HepG2 (cell line): ENCODE measurements around the gene RNF8. TPM values are rescaled to one million over a fixed set of nuclear protein-coding genes. Genes with fewer than 3 reads are reported as not detected.

Source experiments
- FOXC1 ChIP-seq: sonication (generic); formaldehyde crosslinking; IDR thresholded peaks from 2 replicates; pipeline ENCODE4 v1.8.0; 2022; ENCODE audit warnings: mild to moderate bottlenecking, missing genetic modification reagents, borderline replicate concordance
- PLSCR1 ChIP-seq: sonication (generic); formaldehyde crosslinking; IDR thresholded peaks from 2 replicates; pipeline ENCODE4 v1.5.0; 2020; ENCODE audit warnings: missing genetic modification reagents, mild to moderate bottlenecking, borderline replicate concordance
- THAP9 ChIP-seq: sonication (generic); formaldehyde crosslinking; IDR thresholded peaks from 2 replicates; pipeline ENCODE4; 2020; ENCODE audit warnings: missing genetic modification reagents, mild to moderate bottlenecking, borderline replicate concordance
- ZBED4 ChIP-seq: sonication (generic); formaldehyde crosslinking; IDR thresholded peaks from 2 replicates; pipeline ENCODE4 v1.4.0; 2020; ENCODE audit warnings: missing genetic modification reagents, borderline replicate concordance
- ZBTB4 ChIP-seq: sonication (generic); formaldehyde crosslinking; IDR thresholded peaks from 2 replicates; pipeline ENCODE4 v1.4.0; 2020; ENCODE audit warnings: missing genetic modification reagents, mild to moderate bottlenecking, borderline replicate concordance
- ZNF124 ChIP-seq: sonication (generic); formaldehyde crosslinking; IDR thresholded peaks from 2 replicates; pipeline ENCODE4 v1.4.0; 2020; ENCODE audit warnings: missing genetic modification reagents
- ZNF563 ChIP-seq: sonication (generic); formaldehyde crosslinking; IDR thresholded peaks from 2 replicates; pipeline ENCODE4 v1.8.0; 2022; ENCODE audit warnings: mild to moderate bottlenecking, moderate library complexity, missing genetic modification reagents
- ZNF891 ChIP-seq: sonication (generic); formaldehyde crosslinking; IDR thresholded peaks from 2 replicates; pipeline ENCODE4 v1.5.0; 2020; ENCODE audit warnings: mild to moderate bottlenecking, missing genetic modification reagents
- ZXDC ChIP-seq: sonication (generic); formaldehyde crosslinking; IDR thresholded peaks from 2 replicates; pipeline ENCODE4 v1.5.0; 2020; ENCODE audit warnings: mild to moderate bottlenecking, missing genetic modification reagents
- polyA plus RNA-seq, 8 experiments: library from polyadenylated mRNA; depleted of rRNA in 3 of 8; stranded (reverse) in 7 of 8; unstranded in 1 of 8; fragments of >200 nt; fragmentation: Illumina TruSeq in 4 of 8; extraction: Trizol in 4 of 8; gene quantifications; 2 replicates each; pipeline versions ENCODE4 v1.2.1 to v1.2.3, GENCODE V29; 2011 to 2016; ENCODE audit warnings: low read depth in 4 of 8, missing spikeins in 1 of 8, mixed read lengths in 1 of 8; ENCODE audit not compliant: insufficient read depth in 1 of 8
- total RNA-seq, 5 experiments: library from RNA; depleted of rRNA; stranded (reverse); fragments of >200 nt; fragmentation: Illumina TruSeq; extraction: Trizol; gene quantifications; 2 replicates each; pipeline ENCODE4 v1.2.3, GENCODE V29; 2016; ENCODE audit warnings: low read depth in 1 of 5

Gene RNF8
- total and polyA plus RNA-seq, 2 of the 13 experiments (the other 11 are each of a cell fraction or from before 2014, with no cell fraction given) = 21.8 to 47.6 TPM

GRCh38 chr6:37353761-37354525, at the start of gene RNF8 (continued):
- peak; percentile 20; the same call in 1 of the 2 replicates for TF ChIP-seq THAP9 (CRISPR knock-in tag)
- 0 out of 2 replicates have a peak, but pooled peaks have one; percentile 48 for TF ChIP-seq ZNF124
- peak; percentile 71; the same call in 1 of the 2 replicates for TF ChIP-seq ZNF891 (CRISPR knock-in tag)
- peak; percentile 74; the same call in 1 of the 2 replicates for TF ChIP-seq ZNF563
- TF ChIP-seq ZXDC (CRISPR knock-in tag) = 0 out of 2 replicates have a peak, but pooled peaks have one; percentile 56
- no peak for TF ChIP-seq PLSCR1 (CRISPR knock-in tag)
- peak; percentile 49; the same call in 1 of the 2 replicates for TF ChIP-seq ZBTB4
- TF ChIP-seq FOXC1 (CRISPR knock-in tag) = peak; percentile 42; the same call in 1 of the 2 replicates
- no peak for TF ChIP-seq ZBED4 (CRISPR knock-in tag)
